ENCODE results near the gene PRDX6.
"Not testable (repeated sequence)": the region's sequence is repeated elsewhere in the genome, so short reads cannot be mapped to it uniquely, and the experiment has no call there.

Gene PRDX6

DNA sequence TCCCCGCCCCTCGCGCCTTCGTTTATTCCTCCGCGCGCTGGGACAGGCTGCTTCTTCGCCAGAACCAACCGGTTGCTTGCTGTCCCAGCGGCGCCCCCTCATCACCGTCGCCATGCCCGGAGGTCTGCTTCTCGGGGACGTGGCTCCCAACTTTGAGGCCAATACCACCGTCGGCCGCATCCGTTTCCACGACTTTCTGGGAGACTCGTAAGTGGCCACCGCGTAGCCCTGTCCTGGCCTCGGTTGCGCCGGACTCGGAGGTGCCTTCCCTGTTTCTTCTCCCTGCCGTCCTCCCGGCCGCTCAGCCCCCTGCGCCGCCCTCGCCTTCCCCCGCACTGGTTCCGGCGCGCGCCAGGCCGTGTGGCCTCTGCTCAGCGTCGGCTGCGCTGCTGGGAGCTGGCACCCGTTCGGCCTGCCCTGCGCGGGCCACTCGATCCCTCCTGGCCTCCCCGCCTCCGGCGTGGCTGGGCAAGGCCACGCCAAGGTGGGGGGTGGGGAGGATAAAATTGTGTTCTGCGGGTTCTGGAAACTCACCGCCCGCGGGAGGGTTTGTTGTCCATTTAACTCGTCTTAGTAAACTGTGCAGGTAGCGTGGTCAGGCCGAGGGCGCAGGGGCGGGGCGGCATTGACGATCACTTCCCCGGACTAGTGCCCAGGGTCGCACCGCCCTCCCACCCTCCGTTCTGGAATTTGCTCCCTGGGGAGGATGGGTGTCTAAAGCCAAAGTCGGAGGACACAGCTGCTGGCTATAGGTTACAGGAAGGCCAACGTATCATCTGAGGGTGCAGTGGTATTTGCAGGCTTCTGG, at the start of gene PRDX6:
PRDX6 (plus strand) TSS at position 50 of the 808 bp plus-strand sequence; CDS start at position 113, 63 bp downstream.
- peak; percentile 31 for DNase-seq

DNA sequence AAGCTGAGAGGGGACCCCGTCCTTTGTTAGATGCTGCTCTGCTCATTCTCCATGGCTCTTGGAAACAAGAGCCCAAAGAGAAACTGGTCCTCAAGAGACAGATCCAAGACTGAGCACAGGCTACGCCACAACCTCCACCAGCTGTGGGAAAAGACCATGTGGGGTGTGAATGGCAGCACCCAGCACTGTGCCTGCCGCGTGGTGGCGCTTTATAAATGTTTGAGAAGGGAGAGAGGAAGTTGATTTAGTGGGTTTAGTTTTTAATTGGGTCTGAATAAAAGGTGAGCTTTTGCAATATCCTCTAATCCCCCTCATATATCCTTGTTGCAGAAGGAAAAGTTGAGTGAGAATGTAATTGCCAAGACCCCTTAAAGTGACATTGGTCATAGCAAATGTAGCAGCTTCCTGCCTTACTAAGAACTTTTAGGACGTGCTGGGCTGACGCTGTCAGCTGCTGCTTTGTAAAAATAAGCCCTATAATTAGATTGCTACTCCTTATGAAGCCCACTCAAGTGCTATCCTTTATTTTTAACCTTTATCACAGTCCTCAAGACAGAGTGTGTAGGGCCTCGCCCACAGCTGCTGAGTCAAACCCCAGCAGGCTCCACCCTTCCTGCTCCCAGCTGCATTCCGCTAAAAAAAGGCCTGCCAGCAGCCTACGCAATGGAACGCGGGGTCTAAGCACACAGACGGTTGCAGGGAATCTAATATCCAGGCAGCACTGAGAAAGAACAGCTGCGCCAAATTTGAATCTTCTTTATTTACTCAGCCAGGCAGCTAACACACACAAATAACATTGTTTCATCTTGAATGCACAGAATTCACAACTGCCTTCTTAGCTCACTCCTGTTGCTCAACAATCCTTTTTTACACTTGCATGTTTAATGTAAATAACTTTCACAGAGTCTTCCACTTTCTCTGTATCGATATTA, 47.4 kb upstream of the PRDX6 start:
- peak; percentile 94 for DNase-seq

GRCh38 chr1:173430677-173431303, 46.3 kb upstream of the PRDX6 start:
- DNase-seq = no peak

DNA sequence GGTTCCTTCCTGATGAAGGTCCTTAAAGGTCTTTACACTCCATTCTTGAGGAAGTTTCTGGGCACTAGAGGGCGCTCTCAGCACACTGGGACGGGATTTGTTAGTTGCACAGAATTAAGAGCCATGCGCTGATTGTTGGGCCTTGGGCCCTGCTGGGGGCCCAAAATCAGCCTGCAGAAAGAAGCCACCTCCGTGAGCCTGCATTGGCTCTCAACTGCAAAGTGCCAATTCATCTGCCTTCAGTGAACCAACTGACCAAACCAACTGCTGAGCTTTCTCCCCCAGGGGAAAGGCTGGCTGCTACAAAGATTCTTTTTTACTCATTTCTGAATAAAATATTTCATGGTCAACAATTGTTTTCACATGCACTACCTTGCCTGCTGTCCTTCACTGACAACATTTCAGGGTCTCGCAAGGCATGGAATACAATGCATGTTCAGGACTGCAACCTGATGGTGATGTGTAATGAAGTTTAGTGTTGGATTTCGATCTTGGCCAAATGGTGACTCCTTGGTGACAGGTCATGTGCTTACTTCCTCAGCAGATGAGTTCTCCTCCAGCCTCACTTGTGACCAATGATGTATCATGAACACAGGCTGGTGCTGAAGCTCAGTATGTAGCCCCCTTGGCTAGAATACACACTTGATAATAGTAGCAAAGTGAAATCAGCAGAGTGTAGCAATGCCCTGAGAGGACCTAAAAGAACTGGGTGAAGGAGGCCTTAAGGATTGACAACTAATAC, 45.7 kb upstream of the PRDX6 start:
- peak; percentile 75 for DNase-seq

GRCh38 chr1:173432331-173432730, 44.8 kb upstream of the PRDX6 start:
- no peak for DNase-seq

GRCh38 chr1:173433751-173434326, 43.3 kb upstream of the PRDX6 start:
- DNase-seq = no peak

GRCh38 chr1:173436841-173437428, 40.2 kb upstream of the PRDX6 start:
- no peak for DNase-seq

DNA sequence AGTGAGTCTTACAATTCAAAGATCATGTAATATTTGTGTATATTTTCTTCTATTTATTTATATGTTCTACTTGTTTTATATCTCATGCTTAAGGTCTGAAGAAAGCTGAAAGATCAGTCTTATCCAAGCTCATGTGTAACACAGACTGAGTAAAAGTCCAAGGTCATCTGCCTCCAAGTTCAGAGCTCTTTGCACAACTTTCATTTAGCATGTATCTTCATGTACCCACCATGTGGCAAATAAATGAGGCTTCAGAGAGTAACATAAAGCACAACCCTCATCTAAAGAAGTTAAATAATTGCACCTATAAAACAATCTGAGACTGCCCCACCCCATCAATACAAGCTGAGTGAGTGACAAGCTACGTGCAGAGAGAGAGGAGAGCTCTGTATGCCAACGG, 38.5 kb upstream of the PRDX6 start:
- DNase-seq = no peak

DNA sequence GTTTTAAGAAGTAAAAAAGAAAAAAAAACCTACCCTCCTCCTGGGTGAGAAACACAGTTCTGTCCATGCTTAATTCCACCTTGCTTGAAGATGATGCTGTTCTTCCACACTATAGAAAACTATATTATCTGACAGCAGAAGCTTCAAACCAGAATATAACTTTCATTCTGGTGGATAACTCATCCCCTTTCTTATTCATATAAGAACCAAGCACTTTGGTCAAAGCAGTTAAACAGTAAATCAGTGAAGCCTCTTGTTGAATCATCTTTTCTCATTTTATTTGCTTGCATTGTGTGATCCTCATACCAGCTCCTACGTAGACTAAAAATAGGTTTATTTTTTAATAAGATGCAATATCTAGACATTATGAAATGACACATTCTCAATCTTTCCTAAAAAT, 36.7 kb upstream of the PRDX6 start:
- DNase-seq = no peak

- DNase-seq = no peak
These were observed 32.4 kb upstream of the PRDX6 start for GRCh38 chr1:173444757-173445156.

DNA sequence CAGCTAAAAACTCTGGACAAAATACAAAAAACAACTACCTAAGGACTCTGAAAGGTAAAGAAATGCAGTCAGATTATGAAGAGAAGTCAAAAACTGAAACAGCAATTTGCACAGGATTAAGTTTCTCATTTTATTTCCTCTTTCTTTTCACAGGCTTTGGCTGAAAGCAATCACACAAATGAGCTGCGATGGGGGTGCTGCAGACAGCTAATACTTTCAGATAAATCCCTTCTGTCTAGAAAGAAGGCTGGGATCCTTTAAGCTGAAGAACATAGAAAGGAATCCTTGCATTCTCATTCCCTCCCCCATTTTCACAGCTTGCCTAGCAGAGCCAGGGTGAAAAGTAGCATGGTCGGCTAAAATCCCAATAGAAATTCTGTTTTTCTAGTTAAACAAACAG, 32.0 kb upstream of the PRDX6 start:
- no peak for DNase-seq

- no peak for DNase-seq
These were observed 31.5 kb upstream of the PRDX6 start for GRCh38 chr1:173445656-173446055.

- no peak for DNase-seq
These were observed 29.9 kb upstream of the PRDX6 start for GRCh38 chr1:173447224-173447623.

GRCh38 chr1:173448945-173449344, 28.2 kb upstream of the PRDX6 start:
- no peak for DNase-seq

- no peak for DNase-seq
These were observed 25.2 kb upstream of the PRDX6 start for GRCh38 chr1:173451981-173452380.

GRCh38 chr1:173453982-173454381, 23.2 kb upstream of the PRDX6 start:
- DNase-seq = peak; percentile 30

DNA sequence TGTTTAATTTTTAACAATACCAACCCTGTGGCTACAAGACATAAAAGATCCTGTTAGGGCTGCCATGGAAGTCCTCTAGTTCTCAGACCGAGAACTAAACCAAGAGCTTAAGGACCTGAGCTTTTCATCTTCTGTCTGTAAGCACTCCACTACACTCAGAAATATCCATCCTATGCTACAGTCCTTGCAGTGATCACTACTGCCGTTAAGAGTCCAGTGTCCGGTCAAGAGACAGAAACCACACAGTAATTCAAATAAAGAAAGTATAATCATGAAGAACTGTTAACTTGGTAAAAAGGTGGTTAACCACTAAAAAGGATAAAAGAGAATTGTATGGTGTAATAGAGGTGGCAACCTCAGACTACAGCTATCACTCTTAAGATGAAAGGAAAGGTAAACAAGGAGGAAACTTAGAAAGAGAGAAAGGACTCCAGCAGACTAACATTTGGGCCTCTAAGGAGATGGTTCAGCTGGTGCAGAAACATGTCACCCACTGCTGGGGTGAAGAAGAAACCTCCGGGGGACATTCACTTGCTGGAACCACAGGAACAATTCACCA, 22.1 kb upstream of the PRDX6 start:
- DNase-seq = no peak

- no peak for DNase-seq
These were observed 17.2 kb upstream of the PRDX6 start for GRCh38 chr1:173459885-173460284.

DNA sequence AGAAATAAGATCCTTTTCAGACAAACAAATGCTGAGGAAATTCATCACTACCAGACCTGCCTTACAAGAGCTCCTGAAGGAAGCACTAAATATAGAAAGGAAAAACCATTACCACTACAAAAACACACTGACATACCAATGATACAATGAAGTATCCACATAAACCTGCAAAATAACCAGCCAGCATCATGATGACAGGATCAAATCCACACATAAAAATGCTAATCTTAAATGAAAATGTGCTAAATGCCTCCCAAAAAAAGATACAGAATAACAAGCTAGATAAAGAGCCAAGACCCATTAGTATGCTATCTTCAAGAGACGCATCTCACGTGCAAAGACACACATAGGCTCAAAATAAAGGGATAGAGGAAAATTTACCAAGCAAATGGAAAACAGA, 14.5 kb upstream of the PRDX6 start:
- DNase-seq = not testable (repeated sequence)

DNA sequence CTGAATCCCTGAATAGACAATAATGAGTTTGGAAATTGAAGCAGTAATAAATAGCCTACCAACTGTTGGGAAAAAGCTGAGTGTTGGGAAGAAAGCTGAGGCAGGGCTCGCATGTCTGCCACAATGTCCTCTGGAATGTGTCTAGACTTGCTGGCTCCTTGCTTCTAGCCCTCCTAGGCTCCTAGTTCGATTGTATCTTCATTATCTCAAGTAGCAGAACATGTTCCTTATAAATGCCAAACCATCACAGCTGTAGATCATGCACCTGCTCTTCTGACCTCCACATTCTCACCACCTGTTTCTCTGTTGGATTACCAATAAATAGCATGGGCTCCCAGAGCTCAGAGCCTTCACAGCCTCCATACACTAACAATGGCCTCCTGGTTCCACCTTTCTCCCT, 12.9 kb upstream of the PRDX6 start:
- DNase-seq = not testable (repeated sequence)

DNA sequence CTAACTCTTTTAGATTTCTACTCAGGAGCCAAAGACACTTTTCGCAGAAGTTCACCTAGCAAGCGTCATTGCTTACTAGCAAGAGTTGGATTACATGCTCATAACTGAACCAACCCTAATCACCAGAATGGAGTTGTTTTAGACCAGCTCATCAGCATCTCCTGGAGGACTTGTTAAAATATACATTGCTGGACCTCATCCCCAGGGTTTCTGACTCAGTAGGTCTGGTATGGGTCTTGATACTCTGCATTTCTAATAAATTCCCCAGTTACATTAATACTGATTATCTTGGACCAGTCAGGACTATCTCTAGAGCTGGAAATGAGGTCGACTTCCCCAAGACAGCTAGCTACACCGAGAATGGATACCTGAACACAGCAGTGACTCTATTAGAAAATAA, 9.7 kb upstream of the PRDX6 start:
- DNase-seq = peak; percentile 9

GRCh38 chr1:173469656-173470055, 7.5 kb upstream of the PRDX6 start:
- DNase-seq = no peak
